GM21447 (cell line): ENCODE data around the gene IGDCC3.
"Not testable (repeated sequence)": the region's sequence is repeated elsewhere in the genome, so short reads cannot be mapped to it uniquely, and the experiment has no call there.

Experiments
- ATAC-seq: cut with Tn5 transposase; IDR thresholded peaks from one replicate; pipeline ENCODE4 v1.9.1; 2021; ENCODE audit not compliant: unreplicated experiment

IGDCC3 gene

DNA sequence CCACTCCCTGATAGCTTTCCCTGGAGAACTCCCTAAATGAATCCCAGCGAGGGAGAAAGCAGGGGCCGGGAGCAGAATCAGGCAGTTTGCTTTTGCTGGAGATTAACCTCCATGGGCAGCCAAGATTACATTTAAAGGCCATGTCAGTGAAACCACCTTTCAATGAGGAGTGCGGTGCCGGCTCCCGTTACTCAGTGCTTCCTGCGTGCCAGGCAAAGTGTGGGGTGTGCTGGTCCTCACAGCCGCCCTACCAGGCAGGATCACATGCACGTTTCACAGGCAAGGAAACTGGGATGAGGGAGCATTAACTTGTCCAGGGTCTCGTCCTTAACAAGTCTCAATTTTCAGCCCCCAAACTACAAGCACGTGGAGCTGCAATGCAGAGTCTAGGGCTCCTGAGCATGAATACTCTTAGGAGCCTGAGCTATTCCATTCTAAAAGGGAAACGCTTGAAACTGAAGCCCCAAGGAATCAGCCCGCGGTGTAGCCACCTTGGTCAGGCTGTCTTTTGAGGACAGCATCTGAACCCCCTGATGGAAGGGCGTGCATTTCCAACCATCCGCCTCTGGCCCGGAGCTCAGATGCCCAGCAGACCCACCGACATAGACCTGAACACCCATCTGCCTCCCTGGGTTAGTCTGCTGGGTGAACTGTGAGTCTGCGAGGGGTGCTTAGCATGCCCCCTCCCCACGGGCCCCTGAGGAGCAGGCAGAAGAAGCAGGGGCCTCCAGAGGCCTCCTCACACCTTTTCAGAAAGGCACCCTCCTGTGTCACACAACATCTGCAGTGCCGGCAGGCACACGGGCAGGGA lies 5.6 kb downstream of the IGDCC3 start:
- no peak for ATAC-seq

GRCh38 chr15:65370885-65371284 lies 6.9 kb downstream of the IGDCC3 start:
- ATAC-seq: no peak

- ATAC-seq: no peak
Observed at GRCh38 chr15:65369651-65370050, 8.2 kb downstream of the IGDCC3 start.

GRCh38 chr15:65369212-65369547 lies 8.6 kb downstream of the IGDCC3 start:
- no peak for ATAC-seq

- ATAC-seq: no peak
Observed at GRCh38 chr15:65368302-65369211, 9.2 kb downstream of the IGDCC3 start.

DNA sequence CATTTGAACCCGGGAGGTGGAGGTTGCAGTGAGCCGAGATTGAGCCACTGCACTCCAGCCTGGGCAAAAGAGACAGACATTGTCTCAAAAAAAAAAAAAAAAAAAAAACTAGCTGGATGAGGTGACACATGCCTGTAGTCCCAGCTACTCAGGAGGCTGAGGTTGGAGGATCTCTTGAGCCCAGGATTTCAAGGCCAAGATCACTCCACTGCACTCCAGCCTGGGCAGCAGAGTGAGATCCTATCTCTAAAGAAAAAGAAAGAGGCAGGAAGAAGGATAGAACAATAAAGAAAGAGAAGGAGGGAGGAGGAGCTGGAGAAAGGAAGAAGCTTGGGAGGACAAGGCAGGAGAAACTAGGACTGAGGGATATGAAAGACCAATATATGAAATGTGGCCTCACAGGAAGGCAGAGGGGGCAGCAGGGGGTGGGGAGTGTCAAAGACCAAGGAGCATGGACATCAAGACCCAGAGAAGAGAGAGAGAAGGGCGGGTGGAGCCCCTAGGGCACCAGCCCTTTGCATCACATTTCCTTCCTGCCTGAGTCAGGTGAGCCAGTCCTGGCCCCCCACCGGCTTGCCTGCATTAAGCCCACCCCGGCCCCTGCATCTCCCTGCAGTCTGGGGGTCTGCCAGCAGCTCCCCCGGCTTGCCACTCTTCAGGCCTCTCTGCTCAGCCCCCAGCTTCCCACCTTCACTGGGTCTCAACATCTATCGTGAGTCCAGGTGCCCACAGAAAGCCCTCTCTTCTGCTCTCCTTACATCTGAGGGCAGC lies 11.5 kb downstream of the IGDCC3 start:
- no peak for ATAC-seq

- ATAC-seq: no peak
Observed at GRCh38 chr15:65365229-65365628, 12.6 kb downstream of the IGDCC3 start.

DNA sequence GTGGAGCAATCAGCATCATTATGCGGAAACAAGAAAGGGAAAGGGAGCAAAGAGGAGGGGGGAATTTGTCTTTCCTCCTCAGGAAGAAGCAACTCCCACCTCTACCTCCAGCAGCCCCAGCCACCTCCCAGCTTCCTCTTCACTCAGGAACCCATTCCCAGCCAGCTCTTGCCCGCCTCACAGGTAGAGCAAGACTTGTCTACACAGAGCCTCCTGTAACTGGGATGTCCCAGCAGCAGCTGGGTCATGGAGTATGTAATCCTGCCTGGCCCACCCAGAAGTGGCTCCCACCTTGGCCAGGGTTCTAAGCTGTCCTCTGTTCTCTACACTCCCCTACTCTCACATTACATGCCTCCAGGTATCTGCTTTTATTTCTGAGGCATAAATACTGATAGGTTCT lies 14.0 kb downstream of the IGDCC3 start:
- no peak for ATAC-seq

DNA sequence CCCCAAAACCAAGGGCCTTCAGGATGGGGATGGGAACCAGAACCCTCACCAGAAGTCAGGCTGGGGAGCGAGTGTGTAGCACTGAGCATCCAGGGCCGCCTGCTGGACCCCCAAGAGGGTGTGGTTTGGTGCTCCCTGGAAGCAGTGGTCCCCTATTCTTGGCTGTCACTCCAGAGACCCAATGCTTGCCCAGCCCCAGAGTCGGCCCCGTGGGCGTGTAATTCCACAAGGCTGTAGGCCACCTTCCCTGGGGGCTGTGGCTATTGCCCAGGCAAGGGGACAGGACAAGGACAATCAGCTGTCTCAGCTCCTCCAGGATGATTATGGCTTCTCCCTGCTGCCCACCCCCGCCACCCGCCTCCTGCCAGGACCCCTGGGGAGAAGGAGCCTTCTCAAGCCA lies 14.5 kb downstream of the IGDCC3 start:
- ATAC-seq: no peak

GRCh38 chr15:65362491-65362890 lies 15.3 kb downstream of the IGDCC3 start:
- no peak for ATAC-seq

- ATAC-seq: no peak
Observed at GRCh38 chr15:65361708-65362459, 15.9 kb downstream of the IGDCC3 start.

GRCh38 chr15:65360506-65360905 lies 17.3 kb downstream of the IGDCC3 start:
- no peak for ATAC-seq

- ATAC-seq: no peak
Observed at GRCh38 chr15:65355988-65356353, 21.8 kb downstream of the IGDCC3 start.

- ATAC-seq: no peak
Observed at GRCh38 chr15:65355173-65355987, 22.4 kb downstream of the IGDCC3 start.

GRCh38 chr15:65354835-65355172 lies 23.0 kb downstream of the IGDCC3 start:
- no peak for ATAC-seq

DNA sequence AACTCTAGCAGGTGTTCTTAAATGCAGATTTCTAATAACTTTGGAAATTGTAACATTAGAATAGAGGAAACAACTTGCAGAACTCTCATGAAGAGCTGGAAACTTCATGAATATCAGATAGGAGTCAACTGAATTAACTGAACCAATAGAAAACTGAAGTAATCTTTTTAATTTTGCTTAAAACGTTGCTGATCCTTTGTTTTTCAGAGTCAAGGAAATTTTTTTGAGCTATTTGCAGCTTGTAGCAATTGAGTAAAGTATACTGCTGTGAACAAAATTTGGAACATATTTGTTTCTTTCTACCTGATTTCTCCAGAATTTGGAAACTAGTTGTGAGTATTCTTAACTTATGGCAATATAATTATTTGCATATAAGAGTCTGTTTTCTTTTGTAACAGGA lies 25.8 kb downstream of the IGDCC3 start:
- ATAC-seq: not testable (repeated sequence)

GRCh38 chr15:65349338-65349737 lies 28.5 kb downstream of the IGDCC3 start:
- no peak for ATAC-seq

DNA sequence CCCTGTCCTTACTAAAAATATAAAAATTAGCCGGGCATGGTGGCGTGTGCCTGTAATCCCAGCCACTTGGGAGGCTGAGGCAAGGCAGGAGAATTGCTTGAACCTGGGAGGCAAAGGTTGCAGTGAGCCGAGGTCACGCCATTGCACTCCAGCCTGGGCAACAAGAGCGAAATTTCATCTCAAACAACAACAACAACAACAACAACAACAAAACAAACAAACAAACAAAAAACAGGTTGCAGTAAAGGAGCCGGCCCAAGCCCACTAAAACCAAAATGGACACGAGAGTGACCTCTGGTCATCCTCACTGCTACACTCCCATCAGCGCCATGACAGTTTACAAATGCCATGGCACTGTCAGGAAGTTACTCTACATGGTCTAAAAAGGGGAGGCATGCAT lies 30.0 kb downstream of the IGDCC3 start:
- not testable (repeated sequence) for ATAC-seq

DNA sequence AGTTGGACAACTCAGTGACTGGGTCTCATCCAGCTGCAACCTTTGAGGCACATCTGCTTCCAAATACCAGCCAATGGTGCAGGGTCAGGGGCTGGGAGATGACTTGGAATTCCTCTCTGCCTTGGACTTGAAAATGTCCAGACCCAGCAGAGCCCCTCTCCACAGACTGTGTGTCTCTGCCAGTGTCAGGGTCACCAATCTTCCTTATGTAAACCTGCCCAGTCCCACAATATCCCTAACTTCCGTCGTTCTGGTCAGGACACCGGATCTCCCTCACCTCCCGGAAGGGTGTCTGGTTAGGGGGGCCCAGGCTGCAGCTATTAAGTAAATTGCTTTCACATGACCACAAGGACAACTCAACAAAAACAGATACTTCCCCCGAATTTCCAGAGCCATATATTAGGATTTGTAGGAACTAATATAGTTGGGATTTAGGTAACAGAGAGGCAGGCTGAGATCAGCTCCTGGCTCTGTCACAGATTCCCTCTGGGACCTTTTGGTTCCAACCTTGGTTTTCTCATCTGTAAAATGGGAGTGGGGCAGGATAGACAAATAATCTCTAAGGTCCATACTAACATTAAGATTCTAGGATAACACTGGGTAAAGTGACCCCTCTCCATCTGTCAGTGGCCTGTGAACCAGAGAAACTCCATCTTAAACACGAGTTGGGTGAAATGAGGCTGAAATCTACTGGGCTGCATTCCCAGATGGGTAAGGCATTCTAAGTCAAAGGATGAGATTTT lies 30.8 kb downstream of the IGDCC3 start:
- no peak for ATAC-seq
